ENCODE data around the gene SLC46A2. TPM values are rescaled to one million over a fixed set of nuclear protein-coding genes. Genes with fewer than 3 reads are reported as not detected.

The SLC46A2 gene
- total and polyA plus RNA-seq, 2 of the 13 experiments (the other 11 are each of a cell fraction or from before 2014, with no cell fraction given): not detected

GRCh38 chr9:112858005-112858404, 32.7 kb downstream of the SLC46A2 start:
- no peak overlapping the region for H3K4me3 ChIP-seq (replicated peaks in 1 of 3; ENCODE audit: insufficient read depth in 1 of 3, low read depth in 2 of 3, low read length in 3 of 3)
- H4K20me1 ChIP-seq (ENCODE audit: insufficient read depth, low read length): no peaks in the 10 kb centered on the region
- no peaks in the 10 kb centered on the region for H3K79me2 ChIP-seq (ENCODE audit: insufficient read depth, low read length)
- H3K9me3 ChIP-seq (ENCODE audit: low read length): no peaks in the 10 kb centered on the region
- TF ChIP-seq ZNF639 (CRISPR knock-in tag; conservative IDR thresholded peaks at IDR 0.05): no peak
- TF ChIP-seq NPAS2 (CRISPR knock-in tag; IDR thresholded peaks at IDR 0.05; ENCODE audit: borderline replicate concordance): no peak
- TF ChIP-seq SRSF4 (IDR thresholded peaks at IDR 0.05; ENCODE audit: low read depth, low read length, poor library complexity, severe bottlenecking): no peak
- TF ChIP-seq ZNF782 (CRISPR knock-in tag; IDR thresholded peaks at IDR 0.05; ENCODE audit: borderline replicate concordance): no peak
- no peak for TF ChIP-seq CHD2 (IDR thresholded peaks at IDR 0.05; ENCODE audit: low read depth, low read length)
- TF ChIP-seq BCL3 (CRISPR knock-in tag; IDR thresholded peaks at IDR 0.05): no peak
- TF ChIP-seq EEA1 (CRISPR knock-in tag; IDR thresholded peaks at IDR 0.05; ENCODE audit: borderline replicate concordance): no peak
- TF ChIP-seq TCF12 (IDR thresholded peaks at IDR 0.05): no peak
- TF ChIP-seq TCF12 (CRISPR knock-in tag; IDR thresholded peaks at IDR 0.05): no peak
- TF ChIP-seq ZNF704 (CRISPR knock-in tag; IDR thresholded peaks at IDR 0.05; ENCODE audit: borderline replicate concordance): no peak
- TF ChIP-seq EZH2 (conservative IDR thresholded peaks at IDR 0.05; ENCODE audit: low read depth, low read length): no peak
- no peak for TF ChIP-seq SRF (IDR thresholded peaks at IDR 0.05; ENCODE audit: low read depth, low read length)
- no peak for TF ChIP-seq HMGXB3 (CRISPR knock-in tag; IDR thresholded peaks at IDR 0.05; ENCODE audit: borderline replicate concordance)
- no peak for TF ChIP-seq NR2F2 (IDR thresholded peaks at IDR 0.05; ENCODE audit: borderline replicate concordance, low read depth)
- TF ChIP-seq ZNF709 (CRISPR knock-in tag; IDR thresholded peaks at IDR 0.05): no peak
- TF ChIP-seq ZZZ3 (CRISPR knock-in tag; IDR thresholded peaks at IDR 0.05; ENCODE audit: borderline replicate concordance): no peak
- TF ChIP-seq ZNF616 (CRISPR knock-in tag; IDR thresholded peaks at IDR 0.05; ENCODE audit: low read depth): no peak
- no peak for ATAC-seq
- in situ Hi-C loops (cut with HindIII; ENCODE audit: extremely low pct_ligation_motif_present, low pct_unique_long_range_greater_than_20kb) (no loop called here), intact Hi-C loops (cut with micrococcal nuclease; ENCODE audit: unreplicated experiment) (no loop called here)
- no peaks in the 10 kb centered on the region; a peak in 1 of 5 replicates for H3K36me3 ChIP-seq (replicated peaks in 1 of 2; ENCODE audit: control insufficient read depth in 1 of 2, insufficient read depth in 2 of 2, low read length in 2 of 2)
- 97% methylated on average over 6 of the region's 6 CpGs for WGBS (ENCODE audit: low lambda C conversion rate)
- CTCF ChIA-PET (ENCODE audit: low intra/inter-chr PET ratio, low total read pairs): no interaction called here
- H3K27me3 ChIP-seq (ENCODE audit: control insufficient read depth in 1 of 2, insufficient read depth in 2 of 2, low read length in 2 of 2): no peaks in the 10 kb centered on the region
- H2AFZ ChIP-seq (ENCODE audit: low read length): no peak overlapping the region
- peaks cover 8% of the 10 kb centered on the region for H3K4me1 ChIP-seq (ENCODE audit: insufficient read depth, low read length)
- H3K9ac ChIP-seq (ENCODE audit: insufficient read depth, low read depth, low read length): no peak overlapping the region
- no peak overlapping the region for H3K27ac ChIP-seq (ENCODE audit: extremely low read length, insufficient read depth, low read length)
- POLR2A ChIA-PET: no interaction called here
- no peak for FAIRE-seq
- DNase-seq (ENCODE audit: low spot score): no peak
- no peak overlapping the region for H3K4me2 ChIP-seq (ENCODE audit: low read depth, low read length)
- no TSS peak for BruUV-seq (replicated peaks)
